Measurements from ENCODE around the gene SIPA1.

DNA sequence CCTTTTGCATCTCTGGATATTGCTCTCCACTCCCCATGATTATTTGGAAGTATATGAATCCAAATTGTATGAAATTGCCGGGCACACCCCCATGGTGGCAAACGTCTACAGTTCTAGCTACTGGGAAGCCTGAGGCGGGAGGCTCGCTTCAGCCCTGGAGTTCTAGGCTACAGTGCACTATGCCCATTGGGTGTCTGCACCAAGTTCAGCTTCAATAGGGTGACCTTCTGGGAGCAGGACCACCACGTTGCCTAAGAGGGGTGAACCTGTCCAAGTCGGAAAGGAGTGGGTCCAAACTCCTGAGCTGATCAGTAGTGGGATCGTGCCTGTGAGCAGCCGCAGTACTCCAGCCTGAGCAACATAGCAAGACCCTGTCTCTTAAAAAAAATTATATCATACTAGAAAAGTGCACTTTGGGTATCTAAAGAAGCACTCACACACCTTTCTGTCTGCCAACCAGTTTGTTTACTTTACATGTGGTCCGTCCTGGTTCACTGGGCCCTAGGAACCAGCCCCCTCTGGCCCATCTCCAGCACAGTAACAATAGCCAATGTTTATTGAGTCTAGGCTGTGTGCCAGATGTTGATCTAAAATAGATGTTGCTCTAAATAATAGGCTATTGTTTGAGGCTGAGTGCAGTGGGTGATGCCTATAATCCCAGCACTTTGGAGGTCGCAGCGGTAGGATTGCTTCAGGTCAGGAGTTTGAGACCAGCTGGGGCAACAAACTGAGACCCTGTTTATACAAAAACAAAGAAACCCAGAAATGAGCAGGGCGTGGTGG lies 57.7 kb downstream of the SIPA1 start:
- TF ChIP-seq, protein P1, sequence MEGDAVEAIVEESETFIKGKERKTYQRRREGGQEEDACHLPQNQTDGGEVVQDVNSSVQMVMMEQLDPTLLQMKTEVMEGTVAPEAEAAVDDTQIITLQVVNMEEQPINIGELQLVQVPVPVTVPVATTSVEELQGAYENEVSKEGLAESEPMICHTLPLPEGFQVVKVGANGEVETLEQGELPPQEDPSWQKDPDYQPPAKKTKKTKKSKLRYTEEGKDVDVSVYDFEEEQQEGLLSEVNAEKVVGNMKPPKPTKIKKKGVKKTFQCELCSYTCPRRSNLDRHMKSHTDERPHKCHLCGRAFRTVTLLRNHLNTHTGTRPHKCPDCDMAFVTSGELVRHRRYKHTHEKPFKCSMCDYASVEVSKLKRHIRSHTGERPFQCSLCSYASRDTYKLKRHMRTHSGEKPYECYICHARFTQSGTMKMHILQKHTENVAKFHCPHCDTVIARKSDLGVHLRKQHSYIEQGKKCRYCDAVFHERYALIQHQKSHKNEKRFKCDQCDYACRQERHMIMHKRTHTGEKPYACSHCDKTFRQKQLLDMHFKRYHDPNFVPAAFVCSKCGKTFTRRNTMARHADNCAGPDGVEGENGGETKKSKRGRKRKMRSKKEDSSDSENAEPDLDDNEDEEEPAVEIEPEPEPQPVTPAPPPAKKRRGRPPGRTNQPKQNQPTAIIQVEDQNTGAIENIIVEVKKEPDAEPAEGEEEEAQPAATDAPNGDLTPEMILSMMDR (IDR thresholded peaks at IDR 0.05): no peak
- TF ChIP-seq POLR2AphosphoS5 (IDR thresholded peaks at IDR 0.05): peak in 1 of 3 donors; percentile 32
